ENCODE results near the gene NBPF10.
"Not testable (repeated sequence)": the region's sequence is repeated elsewhere in the genome, so short reads cannot be mapped to it uniquely, and the experiment has no call there.

NBPF10 gene, protein sequence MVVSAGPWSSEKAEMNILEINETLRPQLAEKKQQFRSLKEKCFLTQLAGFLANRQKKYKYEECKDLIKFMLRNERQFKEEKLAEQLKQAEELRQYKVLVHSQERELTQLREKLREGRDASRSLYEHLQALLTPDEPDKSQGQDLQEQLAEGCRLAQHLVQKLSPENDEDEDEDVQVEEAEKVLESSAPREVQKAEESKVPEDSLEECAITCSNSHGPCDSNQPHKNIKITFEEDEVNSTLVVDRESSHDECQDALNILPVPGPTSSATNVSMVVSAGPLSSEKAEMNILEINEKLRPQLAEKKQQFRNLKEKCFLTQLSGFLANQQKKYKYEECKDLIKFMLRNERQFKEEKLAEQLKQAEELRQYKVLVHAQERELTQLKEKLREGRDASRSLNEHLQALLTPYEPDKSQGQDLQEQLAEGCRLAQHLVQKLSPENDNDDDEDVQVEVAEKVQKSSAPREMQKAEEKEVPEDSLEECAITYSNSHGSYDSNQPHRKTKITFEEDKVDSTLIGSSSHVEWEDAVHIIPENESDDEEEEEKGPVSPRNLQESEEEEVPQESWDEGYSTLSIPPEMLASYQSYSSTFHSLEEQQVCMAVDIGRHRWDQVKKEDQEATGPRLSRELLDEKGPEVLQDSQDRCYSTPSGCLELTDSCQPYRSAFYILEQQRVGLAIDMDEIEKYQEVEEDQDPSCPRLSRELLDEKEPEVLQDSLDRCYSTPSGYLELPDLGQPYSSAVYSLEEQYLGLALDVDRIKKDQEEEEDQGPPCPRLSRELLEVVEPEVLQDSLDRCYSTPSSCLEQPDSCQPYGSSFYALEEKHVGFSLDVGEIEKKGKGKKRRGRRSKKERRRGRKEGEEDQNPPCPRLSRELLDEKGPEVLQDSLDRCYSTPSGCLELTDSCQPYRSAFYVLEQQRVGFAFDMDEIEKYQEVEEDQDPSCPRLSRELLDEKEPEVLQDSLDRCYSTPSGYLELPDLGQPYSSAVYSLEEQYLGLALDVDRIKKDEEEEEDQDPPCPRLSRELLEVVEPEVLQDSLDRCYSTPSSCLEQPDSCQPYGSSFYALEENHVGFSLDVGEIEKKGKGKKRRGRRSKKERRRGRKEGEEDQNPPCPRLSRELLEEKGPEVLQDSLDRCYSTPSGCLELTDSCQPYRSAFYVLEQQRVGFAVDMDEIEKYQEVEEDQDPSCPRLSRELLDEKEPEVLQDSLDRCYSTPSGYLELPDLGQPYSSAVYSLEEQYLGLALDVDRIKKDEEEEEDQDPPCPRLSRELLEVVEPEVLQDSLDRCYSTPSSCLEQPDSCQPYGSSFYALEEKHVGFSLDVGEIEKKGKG (N-terminal part only)

DNA sequence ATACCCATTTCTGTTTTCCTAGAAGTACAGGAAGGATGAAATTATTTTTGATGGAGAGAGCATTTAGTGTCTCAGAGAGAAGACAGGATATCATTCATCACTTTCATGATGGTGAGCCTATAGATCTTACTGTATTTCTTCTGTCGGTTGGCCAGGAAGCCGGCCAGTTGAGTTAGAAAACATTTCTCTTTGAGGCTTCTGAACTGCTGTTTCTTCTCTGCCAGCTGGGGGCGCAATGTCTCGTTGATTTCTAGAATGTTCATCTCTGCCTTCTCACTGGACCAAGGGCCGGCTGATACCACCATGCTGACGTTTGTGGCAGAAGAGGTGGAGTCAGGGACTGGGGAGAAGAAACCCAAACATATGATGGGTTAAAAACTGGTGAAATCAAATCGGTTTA, at the start of gene NBPF10:
NBPF10 (minus strand) TSS at position 340 of the 400 bp plus-strand sequence; CDS start at position 305, 35 bp downstream.
- DNase-seq, result not testable (repeated sequence)

DNA sequence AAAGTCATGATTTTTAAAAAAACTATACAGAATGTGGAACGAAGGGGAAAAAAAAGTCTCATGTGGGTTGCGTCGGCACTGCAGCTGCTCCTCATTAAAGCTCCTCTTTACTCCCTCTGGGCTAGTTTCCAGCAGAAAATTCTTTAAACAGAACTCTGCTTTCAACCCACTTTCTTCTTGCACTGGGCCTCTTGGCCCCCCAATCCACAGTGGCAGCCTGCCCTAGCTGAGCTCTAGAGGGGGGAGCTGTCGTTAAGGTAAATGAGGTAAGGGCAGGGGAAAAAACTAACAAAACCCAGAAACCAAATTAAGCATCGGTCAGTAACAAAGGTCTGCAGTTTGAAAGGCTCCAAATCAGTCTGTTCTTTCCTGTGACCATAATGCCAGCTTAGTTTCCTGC, 29.9 kb upstream of the NBPF10 start:
- DNase-seq, result not testable (repeated sequence)

DNA sequence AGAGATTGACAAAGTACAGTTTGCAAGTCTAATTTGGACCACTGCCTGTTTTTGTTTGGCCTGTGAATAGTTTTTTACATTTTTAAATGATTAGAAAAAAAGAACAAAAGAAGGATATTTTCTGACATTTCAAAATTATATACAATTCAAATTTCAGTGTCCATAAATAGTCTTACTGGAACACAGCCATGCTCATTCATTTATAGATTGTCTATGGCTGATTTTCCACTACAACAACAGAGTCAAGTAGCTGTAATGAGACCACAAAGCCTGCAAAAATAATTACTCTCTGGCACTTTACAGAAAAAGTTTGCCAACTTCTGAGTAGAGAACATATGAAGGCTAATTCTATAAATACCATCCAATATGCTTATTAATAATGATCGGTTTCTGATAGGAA, 23.1 kb upstream of the NBPF10 start:
- DNase-seq, result not testable (repeated sequence)

DNA sequence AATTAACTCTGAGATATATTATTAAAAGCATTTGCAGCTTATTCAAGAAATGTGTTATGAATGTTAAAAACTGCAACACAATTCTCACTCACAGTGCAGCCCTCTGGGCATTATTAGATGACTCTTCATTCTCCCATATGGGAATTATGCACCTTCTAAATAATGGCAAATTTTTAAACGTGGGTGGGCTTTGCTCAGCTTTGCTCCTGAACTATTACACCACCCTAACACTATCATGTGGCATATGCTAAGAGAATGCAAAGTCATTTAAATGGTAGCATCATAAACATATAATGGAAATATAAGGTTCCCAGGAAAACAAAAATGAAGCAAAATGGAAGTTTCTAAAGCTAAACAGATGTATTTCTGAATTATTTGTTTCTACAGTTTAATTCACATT, 22.7 kb upstream of the NBPF10 start:
- not testable (repeated sequence) for DNase-seq

Measured in nucleus accumbens (tissue), 56 donors.